ENCODE measurements around the gene MIS12.

Gene MIS12

DNA sequence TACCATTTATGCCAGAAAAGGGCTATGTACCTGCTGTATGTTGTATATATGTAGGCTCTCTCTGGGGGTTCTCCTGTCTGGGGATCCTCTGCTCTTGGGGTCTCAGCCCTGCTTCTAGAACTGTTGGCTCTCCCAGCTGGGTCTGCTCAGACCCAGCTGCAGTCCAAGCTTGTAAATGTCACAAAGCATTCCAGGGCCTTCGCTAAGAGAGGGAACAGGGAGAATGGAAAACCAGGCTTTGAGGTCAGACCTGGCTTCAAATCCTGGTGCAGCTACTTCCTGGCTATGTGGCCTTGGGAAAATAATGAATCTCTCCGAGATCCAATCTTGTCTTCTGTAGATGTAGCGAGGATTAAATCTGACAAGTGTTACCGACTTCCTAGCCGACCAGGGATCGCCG is 54.0 kb downstream of the MIS12 start (continued):
- TF ChIP-seq, protein P1, sequence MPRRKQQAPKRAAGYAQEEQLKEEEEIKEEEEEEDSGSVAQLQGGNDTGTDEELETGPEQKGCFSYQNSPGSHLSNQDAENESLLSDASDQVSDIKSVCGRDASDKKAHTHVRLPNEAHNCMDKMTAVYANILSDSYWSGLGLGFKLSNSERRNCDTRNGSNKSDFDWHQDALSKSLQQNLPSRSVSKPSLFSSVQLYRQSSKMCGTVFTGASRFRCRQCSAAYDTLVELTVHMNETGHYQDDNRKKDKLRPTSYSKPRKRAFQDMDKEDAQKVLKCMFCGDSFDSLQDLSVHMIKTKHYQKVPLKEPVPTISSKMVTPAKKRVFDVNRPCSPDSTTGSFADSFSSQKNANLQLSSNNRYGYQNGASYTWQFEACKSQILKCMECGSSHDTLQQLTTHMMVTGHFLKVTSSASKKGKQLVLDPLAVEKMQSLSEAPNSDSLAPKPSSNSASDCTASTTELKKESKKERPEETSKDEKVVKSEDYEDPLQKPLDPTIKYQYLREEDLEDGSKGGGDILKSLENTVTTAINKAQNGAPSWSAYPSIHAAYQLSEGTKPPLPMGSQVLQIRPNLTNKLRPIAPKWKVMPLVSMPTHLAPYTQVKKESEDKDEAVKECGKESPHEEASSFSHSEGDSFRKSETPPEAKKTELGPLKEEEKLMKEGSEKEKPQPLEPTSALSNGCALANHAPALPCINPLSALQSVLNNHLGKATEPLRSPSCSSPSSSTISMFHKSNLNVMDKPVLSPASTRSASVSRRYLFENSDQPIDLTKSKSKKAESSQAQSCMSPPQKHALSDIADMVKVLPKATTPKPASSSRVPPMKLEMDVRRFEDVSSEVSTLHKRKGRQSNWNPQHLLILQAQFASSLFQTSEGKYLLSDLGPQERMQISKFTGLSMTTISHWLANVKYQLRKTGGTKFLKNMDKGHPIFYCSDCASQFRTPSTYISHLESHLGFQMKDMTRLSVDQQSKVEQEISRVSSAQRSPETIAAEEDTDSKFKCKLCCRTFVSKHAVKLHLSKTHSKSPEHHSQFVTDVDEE (CRISPR knock-in tag; IDR thresholded peaks at IDR 0.05), result no peak
- TF ChIP-seq ZNF8 (CRISPR knock-in tag; IDR thresholded peaks at IDR 0.05) (no peak), SNAI2 (CRISPR knock-in tag; IDR thresholded peaks at IDR 0.05) (no peak)

All from SK-N-SH treated with all-trans-retinoic acid at 6 μM for 48 hours (cell line).